Endothelial cell (in vitro differentiated cells): ENCODE measurements around the gene IFIT2. TPM values are rescaled to one million over a fixed set of nuclear protein-coding genes. Genes with fewer than 3 reads are reported as not detected.

Experiments used
- DNase-seq: peaks from one replicate; pipeline ENCODE4 v3.0.0; 2021; ENCODE audit warnings: low spot score
- H3K27ac Mint-ChIP-seq: one replicate; pipeline ENCODE4 v1.8.0; 2021; ENCODE audit warnings: mixed read lengths, inconsistent platforms; ENCODE audit not compliant: unreplicated experiment
- H3K27me3 Mint-ChIP-seq: one replicate; pipeline ENCODE4 v1.8.0; 2021; ENCODE audit warnings: mild to moderate bottlenecking, moderate library complexity, mixed read lengths, inconsistent platforms; ENCODE audit not compliant: unreplicated experiment
- H3K36me3 Mint-ChIP-seq: one replicate; pipeline ENCODE4 v1.8.0; 2021; ENCODE audit warnings: mild to moderate bottlenecking, low read depth, mixed read lengths, inconsistent platforms; ENCODE audit not compliant: unreplicated experiment
- H3K4me1 Mint-ChIP-seq: one replicate; pipeline ENCODE4 v1.8.0; 2021; ENCODE audit warnings: mild to moderate bottlenecking, mixed read lengths, inconsistent platforms; ENCODE audit not compliant: unreplicated experiment
- H3K4me3 Mint-ChIP-seq: one replicate; pipeline ENCODE4 v1.8.0; 2021; ENCODE audit warnings: mild to moderate bottlenecking, mixed read lengths, inconsistent platforms; ENCODE audit not compliant: unreplicated experiment
- H3K9me3 Mint-ChIP-seq: one replicate; pipeline ENCODE4 v1.8.0; 2021; ENCODE audit warnings: mixed read lengths, inconsistent platforms; ENCODE audit not compliant: unreplicated experiment
- total RNA-seq: library from RNA; stranded (reverse); fragmentation: NEBNext Ultra II Directional; extraction: Animal tissue kit (Norgen Biotek cat#: 25700); gene quantifications from one replicate; pipeline ENCODE4 v1.2.1, GENCODE V29; 2021; ENCODE audit not compliant: unreplicated experiment
- TF ChIP-seq, protein P1 (sequence below): fragments of 200-600 bp; sonication (generic); IDR thresholded peaks from one replicate; pipeline ENCODE4 v1.5.0; 2021; ENCODE audit warnings: antibody characterized with exemption; ENCODE audit not compliant: unreplicated experiment

IFIT2 gene
- total RNA-seq, 1 donor from 2014 or later, result 0.80 TPM

DNA sequence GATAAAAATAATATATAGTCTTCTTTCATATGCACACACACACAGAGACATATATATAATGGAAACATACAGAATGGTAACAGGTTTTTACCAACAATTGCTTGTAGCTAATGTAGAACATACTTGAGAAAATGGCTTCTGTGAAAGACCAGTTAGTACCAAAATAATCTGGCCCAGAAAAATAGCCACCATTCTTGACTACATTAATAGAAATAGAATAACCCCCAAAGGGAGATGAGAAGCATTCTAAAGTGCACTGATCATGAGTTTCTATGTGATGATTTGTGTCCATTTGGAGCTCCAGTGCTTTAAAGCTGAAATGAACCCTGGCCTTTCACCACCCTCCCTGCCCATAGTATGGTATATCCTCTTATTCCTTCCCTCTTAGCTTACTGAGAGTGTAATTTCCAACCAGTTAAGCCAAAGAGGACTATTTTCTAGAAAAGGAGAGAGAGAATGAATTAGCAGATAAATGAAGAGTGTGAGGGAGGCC lies 22.9 kb upstream of the IFIT2 start:
- Mint-ChIP-seq H3K36me3 (no peaks in the 10 kb centered on the region), H3K27ac (no peak overlapping the region), H3K4me3 (no peak overlapping the region), H3K27me3 (no peaks in the 10 kb centered on the region), H3K4me1 (peaks cover 32% of the 10 kb centered on the region), H3K9me3 (no peaks in the 10 kb centered on the region)
- TF ChIP-seq, protein P1, sequence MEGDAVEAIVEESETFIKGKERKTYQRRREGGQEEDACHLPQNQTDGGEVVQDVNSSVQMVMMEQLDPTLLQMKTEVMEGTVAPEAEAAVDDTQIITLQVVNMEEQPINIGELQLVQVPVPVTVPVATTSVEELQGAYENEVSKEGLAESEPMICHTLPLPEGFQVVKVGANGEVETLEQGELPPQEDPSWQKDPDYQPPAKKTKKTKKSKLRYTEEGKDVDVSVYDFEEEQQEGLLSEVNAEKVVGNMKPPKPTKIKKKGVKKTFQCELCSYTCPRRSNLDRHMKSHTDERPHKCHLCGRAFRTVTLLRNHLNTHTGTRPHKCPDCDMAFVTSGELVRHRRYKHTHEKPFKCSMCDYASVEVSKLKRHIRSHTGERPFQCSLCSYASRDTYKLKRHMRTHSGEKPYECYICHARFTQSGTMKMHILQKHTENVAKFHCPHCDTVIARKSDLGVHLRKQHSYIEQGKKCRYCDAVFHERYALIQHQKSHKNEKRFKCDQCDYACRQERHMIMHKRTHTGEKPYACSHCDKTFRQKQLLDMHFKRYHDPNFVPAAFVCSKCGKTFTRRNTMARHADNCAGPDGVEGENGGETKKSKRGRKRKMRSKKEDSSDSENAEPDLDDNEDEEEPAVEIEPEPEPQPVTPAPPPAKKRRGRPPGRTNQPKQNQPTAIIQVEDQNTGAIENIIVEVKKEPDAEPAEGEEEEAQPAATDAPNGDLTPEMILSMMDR, result no peak
- DNase-seq, result no peak

DNA sequence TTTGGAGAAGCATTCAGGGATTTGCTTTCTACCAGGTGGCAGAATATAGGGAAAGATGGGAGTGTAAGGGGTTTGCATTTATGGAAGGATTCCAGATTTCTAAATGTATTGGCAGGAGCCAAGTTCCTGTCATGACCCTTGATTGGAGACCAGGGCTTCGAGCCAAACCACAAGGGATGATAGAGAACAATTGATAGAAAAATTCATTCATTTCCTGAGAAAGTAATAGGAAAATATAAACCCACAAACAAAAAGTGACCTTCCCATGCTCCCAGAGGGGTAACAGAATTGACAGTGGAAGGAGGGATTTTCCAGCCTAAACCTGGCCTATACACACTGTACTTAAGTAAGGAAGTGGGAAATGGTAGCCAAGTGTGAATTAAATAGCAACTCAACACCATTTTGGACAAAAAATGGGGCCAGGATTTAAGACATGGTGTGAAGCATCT lies 22.4 kb upstream of the IFIT2 start:
- H3K9me3 Mint-ChIP-seq, result no peaks in the 10 kb centered on the region
- no peak overlapping the region for H3K27ac Mint-ChIP-seq
- peaks cover 35% of the 10 kb centered on the region for H3K4me1 Mint-ChIP-seq
- H3K4me3 Mint-ChIP-seq, result no peak overlapping the region
- H3K27me3 Mint-ChIP-seq, result no peaks in the 10 kb centered on the region
- DNase-seq, result no peak
- H3K36me3 Mint-ChIP-seq, result no peaks in the 10 kb centered on the region
- TF ChIP-seq, protein P1, result no peak

DNA sequence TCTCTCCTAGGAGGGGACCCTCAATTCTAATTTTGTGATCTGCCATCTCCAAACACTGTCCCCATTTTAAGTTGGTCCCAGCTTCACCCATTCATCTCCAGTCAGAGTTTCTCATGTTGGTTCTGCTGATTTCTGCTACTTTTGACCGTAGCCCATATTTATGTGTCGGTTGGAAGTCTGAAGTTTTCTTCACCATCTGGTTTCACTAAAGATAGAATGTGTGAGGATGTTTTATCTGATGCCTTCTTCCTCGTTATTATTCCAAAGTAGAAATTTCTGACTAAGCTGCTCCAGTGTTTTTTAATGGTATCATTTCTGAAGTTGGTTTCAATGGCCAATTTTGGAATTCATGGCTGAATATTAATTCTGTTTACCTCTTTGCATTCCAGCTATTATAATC lies 21.3 kb upstream of the IFIT2 start:
- TF ChIP-seq, protein P1, result no peak
- H3K4me3 Mint-ChIP-seq, result no peak overlapping the region
- H3K9me3 Mint-ChIP-seq, result no peaks in the 10 kb centered on the region
- peaks cover 43% of the 10 kb centered on the region for H3K4me1 Mint-ChIP-seq
- H3K27ac Mint-ChIP-seq, result no peak overlapping the region
- DNase-seq, result no peak
- H3K36me3 Mint-ChIP-seq, result no peaks in the 10 kb centered on the region
- H3K27me3 Mint-ChIP-seq, result no peaks in the 10 kb centered on the region

DNA sequence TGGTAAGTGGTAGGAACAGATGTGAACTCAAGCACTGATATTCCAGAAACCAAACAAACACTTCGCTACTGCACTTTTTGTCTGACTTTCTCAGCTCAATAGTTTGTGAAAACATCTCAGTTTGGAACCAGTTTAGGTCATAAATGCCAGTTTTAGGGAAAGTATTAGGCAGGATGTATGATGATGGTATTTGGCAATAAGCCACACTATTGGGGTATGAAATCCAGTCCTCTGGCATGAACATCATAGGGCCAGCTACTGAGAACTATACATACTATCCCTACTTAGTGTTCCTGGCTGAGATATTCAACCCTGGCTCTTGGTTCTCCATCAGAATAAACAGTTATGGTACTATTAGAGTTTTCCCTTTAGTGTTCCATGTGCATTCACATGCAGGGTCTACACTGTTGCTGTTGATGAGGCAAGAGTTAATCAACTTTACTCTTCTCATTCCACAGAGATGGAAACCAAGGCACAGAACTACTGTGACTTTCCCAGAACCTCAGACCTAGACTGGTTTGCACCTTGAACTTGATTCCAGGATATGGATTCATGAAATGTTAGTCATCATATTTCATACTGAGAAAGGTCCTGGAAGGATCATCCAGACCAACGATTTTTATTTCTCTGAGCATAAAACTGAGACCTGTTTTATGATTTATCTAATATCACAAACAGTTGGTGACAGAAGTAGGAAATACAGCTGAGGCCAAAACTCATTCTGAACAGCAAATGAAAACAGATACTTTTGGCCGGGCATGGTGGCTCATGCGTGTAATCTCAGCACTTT lies 20.0 kb upstream of the IFIT2 start:
- no peak overlapping the region for H3K27ac Mint-ChIP-seq
- TF ChIP-seq, protein P1, result no peak
- DNase-seq, result no peak
- no peaks in the 10 kb centered on the region for H3K9me3 Mint-ChIP-seq
- peaks cover 6% of the 10 kb centered on the region for H3K36me3 Mint-ChIP-seq
- no peak overlapping the region for H3K4me3 Mint-ChIP-seq
- no peaks in the 10 kb centered on the region for H3K27me3 Mint-ChIP-seq
- peaks cover 53% of the 10 kb centered on the region for H3K4me1 Mint-ChIP-seq
